Panc1 (cell line): Measurements from ENCODE around the gene SH2D1B. TPM values are rescaled to one million over a fixed set of nuclear protein-coding genes. Genes with fewer than 3 reads are reported as not detected.

Source experiments
- ATAC-seq: fragments of 200-7000 bp; cut with Tn5 transposase; 2 replicates; pipeline ENCODE4 v1.9.1; 2020; ENCODE audit warnings: mild to moderate bottlenecking, moderate library complexity
- BruUV-seq: library from RNA; stranded (reverse); fragments of 400-500 nt; replicated peaks from 2 replicates; lab custom pipeline; 2021; lab: Mats Ljungman, UMichigan
- CTCF ChIA-PET: fragments of 300-600 bp; sonication (Branson Sonifier 250); formaldehyde crosslinking; loops from one replicate; lab custom pipeline; 2022; ENCODE audit warnings: antibody characterized with exemption; lab: Charles Lee
- POLR2A ChIA-PET: fragments of 300-600 bp; sonication (Branson Sonifier 250); formaldehyde crosslinking; loops from one replicate; lab custom pipeline; 2022; ENCODE audit warnings: antibody characterized with exemption; lab: Charles Lee
- DNase-seq: peaks from one replicate; pipeline ENCODE4 v3.0.0-alpha.2; 2010; ENCODE audit warnings: low read depth, low spot score
- H3K27ac ChIP-seq: 2 replicates; pipeline ENCODE4 v1.5.1; 2011; ENCODE audit warnings: mild to moderate bottlenecking, low read length, inconsistent platforms
- H3K27me3 ChIP-seq: fragments of 200-500 bp; sonication (Bioruptor generic); 2 replicates; pipeline ENCODE4 v1.6.0; 2014; ENCODE audit warnings: low read length, inconsistent platforms; ENCODE audit not compliant: control insufficient read depth, insufficient read depth
- H3K36me3 ChIP-seq: fragments of 200-500 bp; sonication (Bioruptor generic); 2 replicates; pipeline ENCODE4 v1.5.1; 2014; ENCODE audit warnings: inconsistent platforms, mild to moderate bottlenecking, low read length, moderate library complexity; ENCODE audit not compliant: control insufficient read depth, insufficient read depth
- H3K4me1 ChIP-seq: 2 replicates; pipeline ENCODE4 v1.5.1; 2011; ENCODE audit warnings: inconsistent platforms, mild to moderate bottlenecking, low read length, moderate library complexity; ENCODE audit not compliant: control insufficient read depth, insufficient read depth
- H3K4me3 ChIP-seq, 2 experiments: 2 replicates each; pipeline ENCODE4 v1.5.1; 2011 to 2012; ENCODE audit warnings: low read depth in 2 of 2, low read length in 2 of 2, mild to moderate bottlenecking in 2 of 2, inconsistent platforms in 1 of 2, moderate library complexity in 1 of 2
- H3K9me3 ChIP-seq: fragments of 200-500 bp; sonication (Bioruptor generic); 2 replicates; pipeline ENCODE4 v1.5.1; 2014; ENCODE audit warnings: low read depth, mild to moderate bottlenecking, inconsistent platforms, low read length, moderate library complexity; ENCODE audit not compliant: control insufficient read depth, insufficient read depth
- POLR2AphosphoS5 ChIP-seq: IDR thresholded peaks from 2 replicates; pipeline ENCODE4 v1.6.1; 2012; ENCODE audit warnings: mild to moderate bottlenecking, low read depth, low read length, moderate library complexity
- SIN3A ChIP-seq: IDR thresholded peaks from 2 replicates; pipeline ENCODE4 v1.6.1; 2012; ENCODE audit warnings: low read depth, mild to moderate bottlenecking, low read length, moderate library complexity, borderline replicate concordance; ENCODE audit not compliant: insufficient read depth
- TCF7L2 ChIP-seq: IDR thresholded peaks from 2 replicates; pipeline ENCODE4 v1.6.1; 2011; ENCODE audit warnings: mild to moderate bottlenecking, low read depth, low read length, inconsistent platforms
- in situ Hi-C: cut with HindIII; loops from 2 replicates; pipeline ENCODE4 v1.10.0; 2016; ENCODE audit warnings: low sequenced_read_pairs, low pct_unique_long_range_greater_than_20kb
- intact Hi-C: fragments of 100-400 bp; cut with micrococcal nuclease; formaldehyde crosslinking; loops from one replicate; pipeline ENCODE4 v1.10.0; 2022; ENCODE audit not compliant: unreplicated experiment
- total RNA-seq: library from RNA; stranded (reverse); gene quantifications from one replicate; pipeline ENCODE4 v1.2.1, GENCODE V29; 2021; ENCODE audit not compliant: unreplicated experiment
- TF ChIP-seq, protein P1 (sequence below): fragments of 450-650 bp; IDR thresholded peaks from 2 replicates; pipeline ENCODE4 v1.5.1; 2017; ENCODE audit warnings: mild to moderate bottlenecking
- TF ChIP-seq, protein P2 (sequence below), 2 experiments: IDR thresholded peaks; 2 replicates each; pipeline ENCODE4 v1.6.1; 2011 to 2012; ENCODE audit warnings: low read depth in 2 of 2, control low read depth in 1 of 2, low read length in 1 of 2, mild to moderate bottlenecking in 1 of 2, moderate library complexity in 1 of 2; ENCODE audit not compliant: insufficient read depth in 1 of 2

SH2D1B gene
- total RNA-seq, 1 experiment from 2014 or later: not detected

GRCh38 chr1:162385280-162385623 is 26.7 kb downstream of the SH2D1B start:
- POLR2A ChIA-PET: no interaction called here
- TF ChIP-seq, protein P1, sequence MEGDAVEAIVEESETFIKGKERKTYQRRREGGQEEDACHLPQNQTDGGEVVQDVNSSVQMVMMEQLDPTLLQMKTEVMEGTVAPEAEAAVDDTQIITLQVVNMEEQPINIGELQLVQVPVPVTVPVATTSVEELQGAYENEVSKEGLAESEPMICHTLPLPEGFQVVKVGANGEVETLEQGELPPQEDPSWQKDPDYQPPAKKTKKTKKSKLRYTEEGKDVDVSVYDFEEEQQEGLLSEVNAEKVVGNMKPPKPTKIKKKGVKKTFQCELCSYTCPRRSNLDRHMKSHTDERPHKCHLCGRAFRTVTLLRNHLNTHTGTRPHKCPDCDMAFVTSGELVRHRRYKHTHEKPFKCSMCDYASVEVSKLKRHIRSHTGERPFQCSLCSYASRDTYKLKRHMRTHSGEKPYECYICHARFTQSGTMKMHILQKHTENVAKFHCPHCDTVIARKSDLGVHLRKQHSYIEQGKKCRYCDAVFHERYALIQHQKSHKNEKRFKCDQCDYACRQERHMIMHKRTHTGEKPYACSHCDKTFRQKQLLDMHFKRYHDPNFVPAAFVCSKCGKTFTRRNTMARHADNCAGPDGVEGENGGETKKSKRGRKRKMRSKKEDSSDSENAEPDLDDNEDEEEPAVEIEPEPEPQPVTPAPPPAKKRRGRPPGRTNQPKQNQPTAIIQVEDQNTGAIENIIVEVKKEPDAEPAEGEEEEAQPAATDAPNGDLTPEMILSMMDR: no peak
- TF ChIP-seq SIN3A: no peak
- TF ChIP-seq POLR2AphosphoS5: no peak
- TF ChIP-seq, protein P2, sequence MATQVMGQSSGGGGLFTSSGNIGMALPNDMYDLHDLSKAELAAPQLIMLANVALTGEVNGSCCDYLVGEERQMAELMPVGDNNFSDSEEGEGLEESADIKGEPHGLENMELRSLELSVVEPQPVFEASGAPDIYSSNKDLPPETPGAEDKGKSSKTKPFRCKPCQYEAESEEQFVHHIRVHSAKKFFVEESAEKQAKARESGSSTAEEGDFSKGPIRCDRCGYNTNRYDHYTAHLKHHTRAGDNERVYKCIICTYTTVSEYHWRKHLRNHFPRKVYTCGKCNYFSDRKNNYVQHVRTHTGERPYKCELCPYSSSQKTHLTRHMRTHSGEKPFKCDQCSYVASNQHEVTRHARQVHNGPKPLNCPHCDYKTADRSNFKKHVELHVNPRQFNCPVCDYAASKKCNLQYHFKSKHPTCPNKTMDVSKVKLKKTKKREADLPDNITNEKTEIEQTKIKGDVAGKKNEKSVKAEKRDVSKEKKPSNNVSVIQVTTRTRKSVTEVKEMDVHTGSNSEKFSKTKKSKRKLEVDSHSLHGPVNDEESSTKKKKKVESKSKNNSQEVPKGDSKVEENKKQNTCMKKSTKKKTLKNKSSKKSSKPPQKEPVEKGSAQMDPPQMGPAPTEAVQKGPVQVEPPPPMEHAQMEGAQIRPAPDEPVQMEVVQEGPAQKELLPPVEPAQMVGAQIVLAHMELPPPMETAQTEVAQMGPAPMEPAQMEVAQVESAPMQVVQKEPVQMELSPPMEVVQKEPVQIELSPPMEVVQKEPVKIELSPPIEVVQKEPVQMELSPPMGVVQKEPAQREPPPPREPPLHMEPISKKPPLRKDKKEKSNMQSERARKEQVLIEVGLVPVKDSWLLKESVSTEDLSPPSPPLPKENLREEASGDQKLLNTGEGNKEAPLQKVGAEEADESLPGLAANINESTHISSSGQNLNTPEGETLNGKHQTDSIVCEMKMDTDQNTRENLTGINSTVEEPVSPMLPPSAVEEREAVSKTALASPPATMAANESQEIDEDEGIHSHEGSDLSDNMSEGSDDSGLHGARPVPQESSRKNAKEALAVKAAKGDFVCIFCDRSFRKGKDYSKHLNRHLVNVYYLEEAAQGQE (IDR thresholded peaks at IDR 0.05; ENCODE audit: insufficient read depth in 1 of 2, low read depth in 2 of 2, low read length in 1 of 2): no peak
- TF ChIP-seq TCF7L2: no peak

DNA sequence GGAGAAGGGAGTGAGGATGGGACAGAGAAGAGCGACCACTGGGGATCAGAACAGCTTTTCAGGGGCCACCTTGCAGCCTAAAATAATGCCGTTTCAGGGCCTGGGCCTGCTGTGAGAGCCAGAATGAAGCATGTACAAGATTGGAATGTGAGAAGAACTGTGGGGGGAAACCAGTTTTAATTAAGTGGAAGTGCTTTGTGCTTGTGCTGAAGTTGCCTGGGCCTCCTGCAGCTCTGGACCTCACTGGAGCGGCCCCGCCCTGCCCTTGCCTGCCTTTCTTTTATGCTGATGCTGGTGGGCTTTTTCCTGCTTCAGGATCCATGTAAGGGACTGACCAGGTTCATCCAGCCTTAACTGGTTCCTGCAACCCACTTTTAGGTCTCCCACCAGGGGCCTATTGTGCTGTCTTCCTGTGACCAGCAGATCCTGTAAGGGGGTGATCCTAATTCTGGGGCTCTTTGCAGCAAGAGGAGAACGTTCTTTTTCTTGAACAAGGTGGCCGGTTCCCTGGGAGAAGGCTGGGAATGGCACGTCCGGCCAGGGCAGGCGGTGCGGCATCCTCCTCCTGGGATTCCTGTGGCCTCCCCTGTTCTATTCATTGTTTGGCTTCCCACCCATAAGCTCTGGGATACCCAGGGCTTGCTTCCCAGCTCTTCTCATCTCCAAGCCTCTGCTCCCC is 27.2 kb downstream of the SH2D1B start:
- Histone ChIP-seq H3K27me3 (no peaks in the 10 kb centered on the region), H3K27ac (no peak overlapping the region), H3K4me3 (no peak overlapping the region), H3K4me1 (peaks cover 8% of the 10 kb centered on the region), H3K9me3 (no peaks in the 10 kb centered on the region), H3K36me3 (no peaks in the 10 kb centered on the region)
- in situ Hi-C loops (no loop called here), intact Hi-C loops (no loop called here)
- ChIA-PET CTCF (no interaction called here), POLR2A (no interaction called here)
- DNase-seq (no peak), ATAC-seq (no peak)
- no peak for TF ChIP-seq POLR2AphosphoS5
- BruUV-seq: TSS peak; percentile 42

More at GRCh38 chr1:162385280-162385623, 26.7 kb downstream of the SH2D1B start:
- Histone ChIP-seq H3K36me3 (no peaks in the 10 kb centered on the region), H3K27me3 (no peaks in the 10 kb centered on the region), H3K9me3 (no peaks in the 10 kb centered on the region), H3K27ac (no peak overlapping the region), H3K4me3 (no peak overlapping the region), H3K4me1 (peaks cover 10% of the 10 kb centered on the region)
- intact Hi-C loops: no loop called here
- CTCF ChIA-PET: no interaction called here
- ATAC-seq: no peak
- BruUV-seq: no TSS peak
- in situ Hi-C loops: no loop called here
- no peak for DNase-seq

DNA sequence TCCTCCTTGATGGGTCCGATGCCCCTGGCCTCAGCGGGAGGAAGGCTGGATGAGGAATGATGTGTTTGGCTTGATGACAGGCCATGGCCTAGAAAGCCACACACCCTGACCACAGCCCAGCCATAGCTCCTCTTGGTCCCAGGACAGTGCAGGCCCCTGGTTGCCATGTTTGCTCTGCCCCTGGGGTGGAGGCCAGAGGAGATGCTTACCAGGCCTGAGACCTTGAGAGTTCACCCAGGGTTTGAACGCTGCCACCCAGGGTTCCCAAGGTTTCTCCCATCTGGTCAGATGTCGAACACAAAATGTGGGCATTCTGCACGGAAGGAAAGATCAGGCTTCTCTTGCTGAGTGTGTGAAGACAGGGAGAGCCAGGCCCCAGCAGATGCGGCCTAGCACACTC is 27.8 kb downstream of the SH2D1B start:
- H3K27ac ChIP-seq: no peak overlapping the region
- no peaks in the 10 kb centered on the region for H3K36me3 ChIP-seq
- no TSS peak for BruUV-seq
- ChIA-PET POLR2A (no interaction called here), CTCF (no interaction called here)
- H3K4me3 ChIP-seq: no peak overlapping the region
- no peaks in the 10 kb centered on the region for H3K9me3 ChIP-seq
- in situ Hi-C loops: no loop called here
- no peak for TF ChIP-seq TCF7L2
- TF ChIP-seq, protein P2 (IDR thresholded peaks at IDR 0.05; ENCODE audit: insufficient read depth in 1 of 2, low read depth in 2 of 2, low read length in 1 of 2): no peak
- TF ChIP-seq, protein P1: no peak
- no peak for TF ChIP-seq POLR2AphosphoS5
- no peak for TF ChIP-seq SIN3A
- H3K27me3 ChIP-seq: no peaks in the 10 kb centered on the region
- intact Hi-C loops: no loop called here
- H3K4me1 ChIP-seq: peaks cover 5% of the 10 kb centered on the region
- DNase-seq: no peak
- no peak for ATAC-seq
